CD4-positive, alpha-beta T cell treated with Interleukin-17A for 4 hours (primary cell): ENCODE measurements around the gene PKD2L2.
"Not testable (repeated sequence)": the region's sequence is repeated elsewhere in the genome, so short reads cannot be mapped to it uniquely, and the experiment has no call there.

Experiments used
- DNase-seq: peaks from one replicate; pipeline ENCODE4 v3.0.0-alpha.2; 2020; ENCODE audit warnings: mixed read lengths

PKD2L2 gene

GRCh38 chr5:137960141-137960540 lies 70.9 kb downstream of the PKD2L2 start:
- DNase-seq = no peak

- no peak for DNase-seq
These were observed 71.6 kb downstream of the PKD2L2 start for GRCh38 chr5:137960819-137961218.

GRCh38 chr5:137970384-137970783 lies 81.1 kb downstream of the PKD2L2 start:
- DNase-seq = not testable (repeated sequence)

- no peak for DNase-seq
These were observed 86.0 kb downstream of the PKD2L2 start for GRCh38 chr5:137975208-137975607.

GRCh38 chr5:137989419-137989818 lies 100.2 kb downstream of the PKD2L2 start:
- DNase-seq = no peak
